Keratinocyte (primary cell): Measurements from ENCODE around the gene EXOC6B. TPM values are rescaled to one million over a fixed set of nuclear protein-coding genes. Genes with fewer than 3 reads are reported as not detected.

Experiments used
- DNase-seq: peaks from one replicate; pipeline ENCODE4 v3.0.0-alpha.2; 2011; ENCODE audit warnings: low read depth, missing footprints, low spot score
- FAIRE-seq: peaks from 2 replicates; lab custom pipeline; 2011; peaks lifted over from hg19 to GRCh38; lab: Jason Lieb, UNC
- H2AFZ ChIP-seq: 2 replicates; pipeline ENCODE4 v1.6.0; 2012; ENCODE audit warnings: low read length, control low read depth, inconsistent platforms; ENCODE audit not compliant: control insufficient read depth
- H3K27ac ChIP-seq: 2 replicates; pipeline ENCODE4 v1.5.1; 2011; ENCODE audit warnings: low read length; ENCODE audit not compliant: control insufficient read depth, insufficient read depth
- H3K27me3 ChIP-seq: 3 replicates; pipeline ENCODE4 v1.6.0; 2011; ENCODE audit warnings: low read length; ENCODE audit not compliant: control insufficient read depth, insufficient read depth; ENCODE audit errors: extremely low read depth
- H3K36me3 ChIP-seq, 2 experiments: 2 replicates in 1 of 2; 3 replicates in 1 of 2; pipeline ENCODE4 v1.5.1; 2011; ENCODE audit warnings: low read length in 2 of 2, mild to moderate bottlenecking in 1 of 2; ENCODE audit not compliant: control insufficient read depth in 2 of 2, insufficient read depth in 2 of 2; ENCODE audit errors: extremely low read depth in 1 of 2
- H3K4me1 ChIP-seq: 3 replicates; pipeline ENCODE4 v1.5.1; 2011; ENCODE audit warnings: low read length; ENCODE audit not compliant: control insufficient read depth, insufficient read depth; ENCODE audit errors: extremely low read depth
- H3K4me2 ChIP-seq: 3 replicates; pipeline ENCODE4 v1.6.0; 2011; ENCODE audit warnings: low read depth, low read length; ENCODE audit not compliant: control insufficient read depth, insufficient read depth; ENCODE audit errors: extremely low read depth
- H3K4me3 ChIP-seq, 3 experiments: fragments of 200-600 bp in 1 of 3; sonication (generic) in 1 of 3; 2 replicates in 2 of 3; 3 replicates in 1 of 3; pipeline ENCODE4 v1.5.1; 2011 to 2016; ENCODE audit warnings: low read length in 3 of 3, mild to moderate bottlenecking in 3 of 3, control low read depth in 2 of 3, inconsistent platforms in 1 of 3, low read depth in 1 of 3, mixed read lengths in 1 of 3, mixed run types in 1 of 3, moderate library complexity in 1 of 3; ENCODE audit not compliant: control insufficient read depth in 2 of 3, insufficient read depth in 2 of 3; ENCODE audit errors: extremely low read depth in 1 of 3
- H3K79me2 ChIP-seq: 2 replicates; pipeline ENCODE4 v1.6.0; 2012; ENCODE audit warnings: low read length; ENCODE audit not compliant: control insufficient read depth, insufficient read depth
- H3K9ac ChIP-seq: 3 replicates; pipeline ENCODE4 v1.6.0; 2011; ENCODE audit warnings: low read length; ENCODE audit not compliant: control insufficient read depth, insufficient read depth; ENCODE audit errors: extremely low read depth
- H3K9me1 ChIP-seq: 3 replicates; pipeline ENCODE4 v1.6.0; 2011; ENCODE audit warnings: low read length; ENCODE audit not compliant: control insufficient read depth, insufficient read depth; ENCODE audit errors: extremely low read depth
- H3K9me3 ChIP-seq: 2 replicates; pipeline ENCODE4 v1.5.1; 2012; ENCODE audit warnings: low read depth, low read length; ENCODE audit not compliant: control insufficient read depth
- H4K20me1 ChIP-seq: 3 replicates; pipeline ENCODE4 v1.6.0; 2011; ENCODE audit warnings: low read length; ENCODE audit not compliant: control insufficient read depth, insufficient read depth; ENCODE audit errors: extremely low read depth
- CTCF ChIP-seq, 3 experiments: IDR thresholded peaks in 1 of 3; conservative IDR thresholded peaks in 1 of 3; optimal IDR thresholded peaks in 1 of 3; 2 replicates in 2 of 3; 3 replicates in 1 of 3; pipeline versions ENCODE3 to v1.5.1; 2011; ENCODE audit warnings: low read length in 3 of 3, mild to moderate bottlenecking in 3 of 3, moderate library complexity in 2 of 3, control low read depth in 1 of 3, inconsistent platforms in 1 of 3; ENCODE audit not compliant: insufficient read depth in 2 of 3; ENCODE audit errors: extremely low read depth in 1 of 3
- EZH2 ChIP-seq: IDR thresholded peaks from one replicate; pipeline ENCODE4 v1.6.1; 2012; ENCODE audit warnings: inconsistent platforms, mild to moderate bottlenecking, low read length, moderate library complexity
- dilution Hi-C: fragments of 300-500 bp; cut with MboI; formaldehyde crosslinking; loops from one replicate; pipeline ENCODE4 v1.7.0; 2020; ENCODE audit warnings: low sequenced_read_pairs; ENCODE audit not compliant: extremely low pct_ligation_motif_present
- polyA plus RNA-seq, 5 experiments: library from polyadenylated mRNA; depleted of rRNA in 3 of 5; stranded (reverse) in 3 of 5; stranded (forward) in 1 of 5; unstranded in 1 of 5; fragments of >200 nt; gene quantifications; 1 replicate in 1 of 5; 2 replicates in 3 of 5; 3 replicates in 1 of 5; pipeline versions ENCODE4 v1.2.1 to v1.2.3, GENCODE V29; 2011 to 2012; ENCODE audit warnings: missing spikeins in 2 of 5, low read depth in 1 of 5, low replicate concordance in 1 of 5

The EXOC6B gene
- polyA plus RNA-seq, 1 donor (not counting 4 experiments of a cell fraction or from before 2014, with no cell fraction given), result 37.3 TPM

- Histone ChIP-seq H2AFZ (no peak overlapping the region), H3K79me2 (no peaks in the 10 kb centered on the region), H3K4me1 (peaks cover 6% of the 10 kb centered on the region), H3K9me1 (no peaks in the 10 kb centered on the region), H3K27ac (no peak overlapping the region), H3K4me3 (no peak overlapping the region), H3K27me3 (no peaks in the 10 kb centered on the region), H3K9me3 (no peaks in the 10 kb centered on the region), H3K4me2 (no peak overlapping the region), H3K36me3 (peaks cover 0 to 3% of the 10 kb centered on the region in 2 experiments), H3K9ac (no peak overlapping the region), H4K20me1 (no peaks in the 10 kb centered on the region)
- TF ChIP-seq CTCF (optimal IDR thresholded peaks at IDR 0.05 in 1 of 3, IDR thresholded peaks at IDR 0.05 in 1 of 3, conservative IDR thresholded peaks at IDR 0.05 in 1 of 3; ENCODE audit: extremely low read depth in 1 of 3, insufficient read depth in 2 of 3, low read length in 3 of 3) (no peak), EZH2 (no peak)
- dilution Hi-C loops, result no loop called here
- FAIRE-seq (no peak), DNase-seq (no peak)
These were observed 611.2 kb downstream of the EXOC6B start for GRCh38 chr2:72214429-72215143.

- Histone ChIP-seq H3K4me1 (peaks cover 6% of the 10 kb centered on the region), H4K20me1 (no peaks in the 10 kb centered on the region), H3K4me3 (no peak overlapping the region), H3K36me3 (peaks cover 0 to 2% of the 10 kb centered on the region in 2 experiments), H3K9me1 (no peaks in the 10 kb centered on the region), H3K9me3 (no peaks in the 10 kb centered on the region), H3K79me2 (no peaks in the 10 kb centered on the region), H2AFZ (no peak overlapping the region), H3K9ac (no peak overlapping the region), H3K4me2 (no peak overlapping the region), H3K27me3 (no peaks in the 10 kb centered on the region), H3K27ac (no peak overlapping the region)
- dilution Hi-C loops, result no loop called here
- DNase-seq, result no peak
- TF ChIP-seq EZH2 (no peak), CTCF (optimal IDR thresholded peaks at IDR 0.05 in 1 of 3, IDR thresholded peaks at IDR 0.05 in 1 of 3, conservative IDR thresholded peaks at IDR 0.05 in 1 of 3; ENCODE audit: extremely low read depth in 1 of 3, insufficient read depth in 2 of 3, low read length in 3 of 3) (no peak)
- no peak for FAIRE-seq
These were observed 613.4 kb downstream of the EXOC6B start for GRCh38 chr2:72212486-72212855.
